ENCODE results near the gene ZNF580.

ZNF580 gene

GRCh38 chr19:55679343-55680257 lies 38.8 kb downstream of the ZNF580 start:
- DNase-seq, result no peak

GRCh38 chr19:55680339-55681130 lies 39.7 kb downstream of the ZNF580 start:
- no peak for DNase-seq

GRCh38 chr19:55681131-55682092 lies 40.6 kb downstream of the ZNF580 start:
- no peak for DNase-seq

GRCh38 chr19:55683449-55684261 lies 42.9 kb downstream of the ZNF580 start:
- DNase-seq, result no peak

- DNase-seq, result no peak
These were observed 44.3 kb downstream of the ZNF580 start for GRCh38 chr19:55684946-55685681.

GRCh38 chr19:55685776-55686175 lies 45.0 kb downstream of the ZNF580 start:
- DNase-seq, result no peak

GRCh38 chr19:55686311-55687050 lies 45.7 kb downstream of the ZNF580 start:
- no peak for DNase-seq

GRCh38 chr19:55687281-55688201 lies 46.7 kb downstream of the ZNF580 start:
- DNase-seq, result no peak

- peak; percentile 72 for DNase-seq
These were observed 47.8 kb downstream of the ZNF580 start for GRCh38 chr19:55688422-55689218.

GRCh38 chr19:55689411-55690108 lies 48.8 kb downstream of the ZNF580 start:
- DNase-seq, result no peak

- no peak for DNase-seq
These were observed 49.4 kb downstream of the ZNF580 start for GRCh38 chr19:55690109-55690768.

GRCh38 chr19:55690769-55691545 lies 50.2 kb downstream of the ZNF580 start:
- no peak for DNase-seq

- no peak for DNase-seq
These were observed 51.0 kb downstream of the ZNF580 start for GRCh38 chr19:55691561-55692481.

- DNase-seq, result no peak
These were observed 51.9 kb downstream of the ZNF580 start for GRCh38 chr19:55692681-55693081.

All from right forelimb (tissue), 1 donor.